ENCODE data around the gene MYH7.

DNA sequence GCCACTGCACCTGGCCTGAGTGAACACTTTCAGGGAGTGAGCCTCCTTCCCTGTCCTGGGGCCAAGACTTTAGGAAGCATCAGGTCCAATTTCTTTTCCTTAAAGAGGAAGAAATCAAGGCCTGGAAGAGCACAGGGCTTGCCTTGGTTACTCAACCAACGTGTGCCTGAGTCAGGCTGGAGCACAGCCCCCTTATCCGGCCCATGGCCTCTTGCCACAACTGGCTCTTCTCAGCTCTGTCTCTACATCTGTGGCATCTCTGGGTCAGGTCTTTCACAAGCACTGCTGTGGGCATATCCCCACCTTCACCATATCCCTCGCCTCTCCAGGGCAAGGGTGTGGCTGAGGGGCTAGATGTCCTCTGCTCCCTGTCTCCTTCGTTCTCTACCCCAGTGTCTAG lies 34.2 kb downstream of the MYH7 start:
- no peak for TF ChIP-seq EZH2 (IDR thresholded peaks at IDR 0.05; ENCODE audit: insufficient read depth, low read length)
- TF ChIP-seq, protein P1, sequence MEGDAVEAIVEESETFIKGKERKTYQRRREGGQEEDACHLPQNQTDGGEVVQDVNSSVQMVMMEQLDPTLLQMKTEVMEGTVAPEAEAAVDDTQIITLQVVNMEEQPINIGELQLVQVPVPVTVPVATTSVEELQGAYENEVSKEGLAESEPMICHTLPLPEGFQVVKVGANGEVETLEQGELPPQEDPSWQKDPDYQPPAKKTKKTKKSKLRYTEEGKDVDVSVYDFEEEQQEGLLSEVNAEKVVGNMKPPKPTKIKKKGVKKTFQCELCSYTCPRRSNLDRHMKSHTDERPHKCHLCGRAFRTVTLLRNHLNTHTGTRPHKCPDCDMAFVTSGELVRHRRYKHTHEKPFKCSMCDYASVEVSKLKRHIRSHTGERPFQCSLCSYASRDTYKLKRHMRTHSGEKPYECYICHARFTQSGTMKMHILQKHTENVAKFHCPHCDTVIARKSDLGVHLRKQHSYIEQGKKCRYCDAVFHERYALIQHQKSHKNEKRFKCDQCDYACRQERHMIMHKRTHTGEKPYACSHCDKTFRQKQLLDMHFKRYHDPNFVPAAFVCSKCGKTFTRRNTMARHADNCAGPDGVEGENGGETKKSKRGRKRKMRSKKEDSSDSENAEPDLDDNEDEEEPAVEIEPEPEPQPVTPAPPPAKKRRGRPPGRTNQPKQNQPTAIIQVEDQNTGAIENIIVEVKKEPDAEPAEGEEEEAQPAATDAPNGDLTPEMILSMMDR (IDR thresholded peaks at IDR 0.05; ENCODE audit: insufficient read depth, low read depth, low read length), result no peak

All from astrocyte (in vitro differentiated cells and primary cell).